Progenitor cell of endocrine pancreas (in vitro differentiated cells): ENCODE data around the gene TNFRSF8. TPM values are rescaled to one million over a fixed set of nuclear protein-coding genes. Genes with fewer than 3 reads are reported as not detected.

Experiments
- DNase-seq: peaks from one replicate; pipeline ENCODE4 v3.0.0; 2021; ENCODE audit warnings: low spot score; ENCODE audit not compliant: unreplicated experiment
- H3K27ac Mint-ChIP-seq: 2 replicates; pipeline ENCODE4 v1.8.0; 2021; ENCODE audit warnings: mild to moderate bottlenecking, moderate library complexity, mixed read lengths
- H3K27me3 Mint-ChIP-seq: 2 replicates; pipeline ENCODE4 v1.8.0; 2021; ENCODE audit warnings: mixed read lengths
- H3K36me3 Mint-ChIP-seq: 2 replicates; pipeline ENCODE4 v1.8.0; 2022; ENCODE audit warnings: mixed read lengths; ENCODE audit not compliant: insufficient read depth
- H3K4me1 Mint-ChIP-seq: 2 replicates; pipeline ENCODE4 v1.8.0; 2021; ENCODE audit warnings: low read depth, mixed read lengths
- H3K4me3 Mint-ChIP-seq: 2 replicates; pipeline ENCODE4 v1.8.0; 2021; ENCODE audit warnings: low read depth, mild to moderate bottlenecking, moderate library complexity, mixed read lengths
- H3K9me3 Mint-ChIP-seq: 2 replicates; pipeline ENCODE4 v1.8.0; 2021; ENCODE audit warnings: low read depth, mixed read lengths
- CTCF ChIP-seq: fragments of 200-600 bp; sonication (generic); IDR thresholded peaks from one replicate; pipeline ENCODE4 v1.5.0; 2021; ENCODE audit warnings: antibody characterized with exemption, mild to moderate bottlenecking; ENCODE audit not compliant: unreplicated experiment
- microRNA-seq: library from miRNA; unstranded; fragments of <30 nt; microRNA quantifications from one replicate; pipeline ENCODE4 v1.1.0, GENCODE V29; 2020; ENCODE audit warnings: borderline number of aligned reads; ENCODE audit not compliant: unreplicated experiment
- total RNA-seq: library from RNA; stranded (reverse); gene quantifications from 2 replicates; pipeline ENCODE4 v1.2.1, GENCODE V29; 2021

TNFRSF8 gene
- total RNA-seq, 1 donor from 2014 or later: not detected

GRCh38 chr1:12189328-12189682 lies 126.2 kb downstream of the TNFRSF8 start:
- peaks cover 2% of the 10 kb centered on the region for H3K4me1 Mint-ChIP-seq
- H3K9me3 Mint-ChIP-seq: no peaks in the 10 kb centered on the region
- DNase-seq: no peak

GRCh38 chr1:12191242-12192032 lies 128.3 kb downstream of the TNFRSF8 start:
- H3K9me3 Mint-ChIP-seq: no peaks in the 10 kb centered on the region
- no peaks in the 10 kb centered on the region for H3K36me3 Mint-ChIP-seq
- H3K4me1 Mint-ChIP-seq: no peaks in the 10 kb centered on the region
- no peak for TF ChIP-seq CTCF
- H3K27me3 Mint-ChIP-seq: peaks cover 33% of the 10 kb centered on the region
- no peak overlapping the region for H3K27ac Mint-ChIP-seq
- no peak for DNase-seq
- H3K4me3 Mint-ChIP-seq: no peak overlapping the region

More at GRCh38 chr1:12189328-12189682, 126.2 kb downstream of the TNFRSF8 start:
- Mint-ChIP-seq H3K27ac (no peak overlapping the region), H3K36me3 (no peaks in the 10 kb centered on the region), H3K4me3 (no peak overlapping the region), H3K27me3 (peaks cover 30% of the 10 kb centered on the region)
- TF ChIP-seq CTCF: no peak

Small RNA genes within 50 kb of the gene (microRNA-seq; reads per million reads assigned to microRNA genes)
- gene MIR4632: not detected
- not detected for gene MIR6729
- gene MIR7846: not detected

Other genes with a start within 250 kb of the TNFRSF8 start
- not detected in 2 replicates for gene NPPA, start 215.5 kb upstream of the TNFRSF8 start, total RNA-seq
- 5.3 and 9.1 TPM in 2 replicates for gene NPPB, start 204.4 kb upstream of the TNFRSF8 start, total RNA-seq
- gene KIAA2013, start 136.9 kb upstream of the TNFRSF8 start, total RNA-seq: 36.6 and 37.5 TPM in 2 replicates
- 76.1 and 80.7 TPM in 2 replicates for gene PLOD1, start 128.6 kb upstream of the TNFRSF8 start, total RNA-seq
- 50.6 and 55.8 TPM in 2 replicates for gene MFN2, start 82.9 kb upstream of the TNFRSF8 start, total RNA-seq
- gene MIIP, start 43.8 kb upstream of the TNFRSF8 start, total RNA-seq: 46.5 and 47.1 TPM in 2 replicates
- not detected in 2 replicates for gene TNFRSF1B, start 103.7 kb downstream of the TNFRSF8 start, total RNA-seq
- gene VPS13D, start 166.7 kb downstream of the TNFRSF8 start, total RNA-seq: 41.0 and 41.9 TPM in 2 replicates